H1 (cell line): ENCODE data around the gene GABRR3. TPM values are rescaled to one million over a fixed set of nuclear protein-coding genes. Genes with fewer than 3 reads are reported as not detected.

Experiments
- CTCF ChIA-PET: fragments of 300-600 bp; sonication (Branson Sonifier 250); formaldehyde crosslinking; loops from one replicate; lab custom pipeline; 2021; ENCODE audit not compliant: partially characterized antibody; lab: Charles Lee
- POLR2A ChIA-PET: fragments of 300-600 bp; sonication (Branson Sonifier 250); formaldehyde crosslinking; loops from one replicate; lab custom pipeline; 2021; ENCODE audit warnings: inconsistent platforms; ENCODE audit not compliant: partially characterized antibody; lab: Charles Lee
- DNase-seq, 2 experiments: peaks; one replicate each; pipeline versions ENCODE4 v3.0.0 to v3.0.0-alpha.2; 2010 to 2022; ENCODE audit warnings: low spot score in 2 of 2, low read depth in 1 of 2, mixed read lengths in 1 of 2
- FAIRE-seq: peaks from 2 replicates; lab custom pipeline; 2011; peaks lifted over from hg19 to GRCh38; lab: Jason Lieb, UNC
- H2AFZ ChIP-seq: 2 replicates; pipeline ENCODE4 v1.8.1; 2012; ENCODE audit warnings: low read length, inconsistent platforms
- H2AK5ac ChIP-seq: 2 replicates; pipeline ENCODE4 v1.6.1; 2013; ENCODE audit warnings: low read depth, low read length
- H2BK120ac ChIP-seq: replicated peaks from 2 replicates; pipeline ENCODE3; 2013; ENCODE audit warnings: low read depth, low read length, inconsistent platforms
- H2BK12ac ChIP-seq: 2 replicates; pipeline ENCODE4 v1.6.1; 2013; ENCODE audit warnings: low read depth, low read length
- H2BK15ac ChIP-seq: 2 replicates; pipeline ENCODE4 v1.6.1; 2013; ENCODE audit warnings: low read length
- H2BK20ac ChIP-seq: 2 replicates; pipeline ENCODE4 v1.6.1; 2013; ENCODE audit warnings: low read length
- H2BK5ac ChIP-seq: 2 replicates; pipeline ENCODE4 v1.6.1; 2013; ENCODE audit warnings: low read depth, low read length
- H3K14ac ChIP-seq: 2 replicates; pipeline ENCODE4 v1.6.1; 2013; ENCODE audit warnings: inconsistent platforms; ENCODE audit not compliant: insufficient read length
- H3K18ac ChIP-seq: 2 replicates; pipeline ENCODE4 v1.6.1; 2013; ENCODE audit warnings: low read length; ENCODE audit errors: extremely low read depth
- H3K23ac ChIP-seq: 2 replicates; pipeline ENCODE4 v1.6.1; 2013; ENCODE audit warnings: inconsistent platforms; ENCODE audit not compliant: insufficient read length
- H3K23me2 ChIP-seq: 2 replicates; pipeline ENCODE4 v1.6.1; 2013; ENCODE audit warnings: low read depth, low read length
- H3K27ac ChIP-seq: 2 replicates; pipeline ENCODE4 v1.6.1; 2011; ENCODE audit warnings: low read depth, low read length, inconsistent platforms
- H3K27me3 ChIP-seq, 4 experiments: replicated peaks in 1 of 4; 1 replicate in 1 of 4; 2 replicates in 3 of 4; pipeline versions ENCODE4 v1.6.1 to v1.8.1; 2011 to 2013; ENCODE audit warnings: low read length in 3 of 4, mild to moderate bottlenecking in 3 of 4, inconsistent platforms in 2 of 4, mixed read lengths in 2 of 4, moderate library complexity in 1 of 4; ENCODE audit not compliant: control insufficient read depth in 3 of 4, insufficient read depth in 3 of 4; ENCODE audit errors: extremely low read depth in 1 of 4
- H3K36me3 ChIP-seq, 4 experiments: 2 replicates each; pipeline versions ENCODE4 v1.6.1 to v1.8.1; 2011 to 2013; ENCODE audit warnings: mild to moderate bottlenecking in 4 of 4, low read length in 3 of 4, moderate library complexity in 2 of 4, control low read depth in 1 of 4, inconsistent platforms in 1 of 4; ENCODE audit not compliant: insufficient read depth in 4 of 4, control insufficient read depth in 2 of 4
- H3K4ac ChIP-seq: replicated peaks from 2 replicates; pipeline ENCODE3; 2013; ENCODE audit warnings: low read length, low read depth, mixed read lengths, inconsistent platforms; ENCODE audit not compliant: insufficient read length
- H3K4me1 ChIP-seq, 4 experiments: replicated peaks in 1 of 4; 1 replicate in 1 of 4; 2 replicates in 3 of 4; pipeline versions ENCODE4 v1.6.1 to v1.8.1; 2011 to 2013; ENCODE audit warnings: low read length in 3 of 4, inconsistent platforms in 2 of 4, mixed read lengths in 1 of 4; ENCODE audit not compliant: insufficient read depth in 4 of 4, control insufficient read depth in 3 of 4
- H3K4me2 ChIP-seq, 2 experiments: 2 replicates each; pipeline versions ENCODE4 v1.6.1 to v1.8.1; 2011 to 2013; ENCODE audit warnings: low read depth in 2 of 2, low read length in 2 of 2, control low read depth in 1 of 2, inconsistent platforms in 1 of 2, mild to moderate bottlenecking in 1 of 2; ENCODE audit not compliant: insufficient read depth in 1 of 2
- H3K4me3 ChIP-seq, 4 experiments: fragments of 200-600, 300-600 bp in 1 of 4; sonication (generic), shearing (Covaris generic), sonication (Bioruptor Twin) in 1 of 4; 2 replicates each; pipeline versions ENCODE4 v1.5.1 to v1.8.1; 2011 to 2016; ENCODE audit warnings: low read length in 4 of 4, low read depth in 3 of 4, control low read depth in 2 of 4, inconsistent platforms in 2 of 4, mild to moderate bottlenecking in 2 of 4, mixed read lengths in 1 of 4, moderate library complexity in 1 of 4; ENCODE audit not compliant: insufficient read depth in 2 of 4; ENCODE audit errors: extremely low read depth in 1 of 4
- H3K56ac ChIP-seq: replicated peaks from 2 replicates; pipeline ENCODE3; 2013; ENCODE audit warnings: low read depth, mild to moderate bottlenecking, mixed read lengths, low read length, inconsistent platforms; ENCODE audit not compliant: insufficient read length
- H3K79me1 ChIP-seq: 2 replicates; pipeline ENCODE4 v1.6.1; 2013; ENCODE audit warnings: low read depth, low read length, control low read depth
- H3K79me2 ChIP-seq, 2 experiments: 2 replicates each; pipeline versions ENCODE4 v1.6.1 to v1.8.1; 2012 to 2013; ENCODE audit warnings: low read length in 2 of 2, mild to moderate bottlenecking in 2 of 2, inconsistent platforms in 1 of 2; ENCODE audit not compliant: insufficient read depth in 2 of 2, control insufficient read depth in 1 of 2
- H3K9ac ChIP-seq, 4 experiments: replicated peaks in 1 of 4; 1 replicate in 1 of 4; 2 replicates in 3 of 4; pipeline versions ENCODE4 v1.6.1 to v1.8.1; 2011 to 2013; ENCODE audit warnings: low read depth in 3 of 4, low read length in 3 of 4, control low read depth in 2 of 4, mild to moderate bottlenecking in 2 of 4, moderate library complexity in 2 of 4, inconsistent platforms in 1 of 4; ENCODE audit errors: extremely low read depth in 1 of 4
- H3K9me3 ChIP-seq, 2 experiments: 2 replicates each; pipeline versions ENCODE4 v1.6.1 to v1.8.1; 2012 to 2013; ENCODE audit warnings: mild to moderate bottlenecking in 2 of 2, moderate library complexity in 2 of 2, control low read depth in 1 of 2, inconsistent platforms in 1 of 2, low read depth in 1 of 2, low read length in 1 of 2, mixed read lengths in 1 of 2; ENCODE audit not compliant: insufficient read depth in 2 of 2
- H4K20me1 ChIP-seq, 2 experiments: replicated peaks in 1 of 2; 2 replicates each; pipeline versions ENCODE3 to v1.8.1; 2011 to 2013; ENCODE audit warnings: inconsistent platforms in 2 of 2, low read length in 2 of 2, mild to moderate bottlenecking in 1 of 2; ENCODE audit not compliant: insufficient read depth in 2 of 2, control insufficient read depth in 1 of 2
- H4K5ac ChIP-seq: 2 replicates; pipeline ENCODE4 v1.6.1; 2013; ENCODE audit warnings: low read length, low read depth, mixed read lengths, inconsistent platforms; ENCODE audit not compliant: insufficient read length
- H4K8ac ChIP-seq: 2 replicates; pipeline ENCODE4 v1.8.0; 2013; ENCODE audit warnings: mild to moderate bottlenecking, moderate library complexity, low read length, inconsistent platforms; ENCODE audit not compliant: insufficient read depth; ENCODE audit errors: extremely low read depth
- H4K91ac ChIP-seq: replicated peaks from 2 replicates; pipeline ENCODE3; 2013; ENCODE audit warnings: low read length, mixed read lengths, inconsistent platforms; ENCODE audit not compliant: insufficient read length
- SUZ12 ChIP-seq: fragments of 200-600 bp; sonication (generic); IDR thresholded peaks from 2 replicates; pipeline ENCODE4 v1.6.1; 2012; ENCODE audit warnings: mild to moderate bottlenecking, inconsistent platforms, low read length, moderate library complexity, mixed read lengths
- WGBS, 2 experiments: shearing (Covaris generic) in 1 of 2; methylation state at CpG; one replicate each; pipeline versions ENCODE4 v1.1.6 to v1.1.7; 2013 to 2015; ENCODE audit warnings: low lambda C conversion rate in 2 of 2, mixed read lengths in 2 of 2, inconsistent platforms in 1 of 2, low coverage in 1 of 2, missing lambda C conversion rate in 1 of 2; ENCODE audit not compliant: insufficient replicate concordance in 2 of 2, insufficient coverage in 1 of 2, insufficient read length in 1 of 2; ENCODE audit errors: extremely low coverage in 1 of 2, missing lambda C conversion rate in 1 of 2; 5-methylcytosine and 5-hydroxymethylcytosine counted together
- polyA plus RNA-seq, 7 experiments: library from polyadenylated mRNA; depleted of rRNA in 3 of 7; stranded (reverse) in 5 of 7; unstranded in 2 of 7; fragments of >200 nt in 5 of 7; fragments of 200-250 nt in 2 of 7; gene quantifications; 1 replicate in 5 of 7; 2 replicates in 1 of 7; 4 replicates in 1 of 7; pipeline versions ENCODE4 v1.2.1 to v1.2.3, GENCODE V29; 2011 to 2013; ENCODE audit warnings: missing spikeins in 2 of 7, mixed read lengths in 2 of 7
- total RNA-seq: library from RNA; stranded (reverse); fragmentation: NEBNext Ultra II Directional; extraction: Animal tissue kit (Norgen Biotek cat#: 25700); gene quantifications from 2 replicates; pipeline ENCODE4 v1.2.1, GENCODE V29; 2021

GABRR3 gene
- total and polyA plus RNA-seq, 2 of the 8 experiments (the other 6 are each of a cell fraction or from before 2014, with no cell fraction given): not detected

DNA sequence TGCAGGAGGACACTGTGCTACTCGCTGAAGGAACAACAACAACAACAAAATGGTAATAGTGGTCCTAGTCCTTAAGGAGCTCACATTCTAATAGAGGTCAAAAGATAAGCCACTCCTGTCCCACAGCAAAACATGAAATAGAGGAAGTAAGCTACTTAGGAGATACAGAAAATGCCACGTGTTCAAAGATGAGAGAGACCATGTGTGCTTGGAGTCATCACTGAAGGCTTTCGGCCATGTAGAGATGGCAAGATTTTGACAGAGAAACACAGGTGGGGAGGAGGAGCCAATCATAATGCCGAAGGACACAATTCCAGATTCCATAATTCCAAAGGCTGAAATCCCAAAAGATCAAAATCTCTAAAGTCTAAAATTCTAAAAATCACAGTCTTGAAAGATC is 38.1 kb downstream of the GABRR3 start:
- H3K9me3 ChIP-seq: no peaks in the 10 kb centered on the region
- no peaks in the 10 kb centered on the region for H4K20me1 ChIP-seq
- no peak overlapping the region for H2BK12ac ChIP-seq
- no peak overlapping the region for H3K4me2 ChIP-seq
- no peaks in the 10 kb centered on the region for H3K79me1 ChIP-seq
- no peak overlapping the region for H3K27ac ChIP-seq
- no peak overlapping the region for H2BK15ac ChIP-seq
- H3K79me2 ChIP-seq: no peaks in the 10 kb centered on the region
- H3K4me1 ChIP-seq: peaks cover 0 to 7% (median 3%) of the 10 kb centered on the region in 4 experiments; a peak in 2 of 7 replicates
- H3K9ac ChIP-seq: no peak overlapping the region
- no peak overlapping the region for H3K4me3 ChIP-seq
- TF ChIP-seq SUZ12: no peak
- H2AK5ac ChIP-seq: no peak overlapping the region
- H3K18ac ChIP-seq: no peak overlapping the region
- H4K5ac ChIP-seq: no peak overlapping the region
- H4K91ac ChIP-seq: no peak overlapping the region
- no peak overlapping the region for H2AFZ ChIP-seq
- H3K14ac ChIP-seq: no peak overlapping the region
- ChIA-PET POLR2A (no interaction called here), CTCF (interaction anchor here (0.6 to 1.6 kb wide), 3 partner anchors 13 to 204 kb away, joined by 3 to 5 read pairs (median 4); no protein-coding TSS in a partner anchor)
- H2BK20ac ChIP-seq: no peak overlapping the region
- peaks cover 0 to 1% (median 0%) of the 10 kb centered on the region in 4 experiments; a peak in 2 of 7 replicates for H3K27me3 ChIP-seq
- no peaks in the 10 kb centered on the region for H3K23me2 ChIP-seq
- no peak overlapping the region for H2BK5ac ChIP-seq
- H3K56ac ChIP-seq: no peak overlapping the region
- no peak overlapping the region for H4K8ac ChIP-seq
- no peak overlapping the region for H3K4ac ChIP-seq
- 87% methylated on average over 4 of the region's 4 CpGs; no CpG with 5 or more reads in 1 of the 2 experiments for WGBS, 2 experiments
- FAIRE-seq (no peak), DNase-seq (no peak)
- H2BK120ac ChIP-seq: no peak overlapping the region
- no peak overlapping the region for H3K23ac ChIP-seq
- no peaks in the 10 kb centered on the region for H3K36me3 ChIP-seq
